Transverse colon (tissue), 4 donors: Measurements from ENCODE around the gene JARID2. TPM values are rescaled to one million over a fixed set of nuclear protein-coding genes. Genes with fewer than 3 reads are reported as not detected.

Experiments
- DNase-seq: peaks from one replicate; pipeline ENCODE4 v3.0.0-alpha.2; 2019
- H3K27ac ChIP-seq, 4 donors: fragments of 200-600 bp; sonication (generic); 2 replicates each; pipeline ENCODE4 v1.5.1; 2016 to 2018; ENCODE audit warnings: inconsistent platforms in 4 of 4
- H3K27me3 ChIP-seq: fragments of 200-600 bp; sonication (generic); 2 replicates; pipeline ENCODE4 v1.5.1; 2017; ENCODE audit warnings: inconsistent platforms
- H3K36me3 ChIP-seq, 4 donors: fragments of 200-600 bp; sonication (generic); 2 replicates each; pipeline ENCODE4 v1.5.1; 2017 to 2019; ENCODE audit warnings: inconsistent platforms in 4 of 4
- H3K4me1 ChIP-seq, 4 donors: fragments of 200-600 bp; sonication (generic); 2 replicates each; pipeline ENCODE4 v1.5.1; 2017 to 2020; ENCODE audit warnings: inconsistent platforms in 4 of 4
- H3K4me3 ChIP-seq, 4 donors: fragments of 200-600 bp; sonication (generic); 1 replicate in 1 of 4; 2 replicates in 3 of 4; pipeline versions ENCODE4 v1.5.1 to v1.6.1; 2017 to 2019; ENCODE audit warnings: inconsistent platforms in 4 of 4
- H3K9me3 ChIP-seq, 2 donors: fragments of 200-600 bp; sonication (generic); 2 replicates each; pipeline ENCODE4 v1.5.1; 2017 to 2019; ENCODE audit warnings: inconsistent platforms in 2 of 2
- EP300 ChIP-seq: sonication (generic); formaldehyde crosslinking; IDR thresholded peaks from one replicate; pipeline ENCODE4 v1.6.1; 2017; ENCODE audit warnings: antibody characterized with exemption, low read depth
- POLR2A ChIP-seq: fragments of 450-650 bp; IDR thresholded peaks from one replicate; pipeline ENCODE4 v1.6.1; 2016; ENCODE audit warnings: antibody characterized with exemption, mild to moderate bottlenecking, moderate library complexity
- POLR2AphosphoS5 ChIP-seq, 3 donors: sonication (generic); formaldehyde crosslinking; IDR thresholded peaks; one replicate each; pipeline ENCODE4 v1.6.1; 2016; ENCODE audit warnings: antibody characterized with exemption in 3 of 3
- WGBS, 2 donors: methylation state at CpG; one replicate each; pipeline ENCODE4 v1.1.5; 2018; ENCODE audit warnings: low coverage in 1 of 2; 5-methylcytosine and 5-hydroxymethylcytosine counted together
- in situ Hi-C, 4 donors: fragments of 200-750 bp; cut with MboI; loops; one replicate each; pipeline versions ENCODE4 v1.15.0 to v1.15.1; 2017; ENCODE audit warnings: low sequenced_read_pairs in 3 of 4, low pct_ligation_motif_present in 1 of 4, low pct_unique_long_range_greater_than_20kb in 1 of 4
- intact Hi-C: fragments of 100-400 bp; cut with DNase I; formaldehyde crosslinking; loops from one replicate; pipeline ENCODE4 v1.15.1; 2023; ENCODE audit warnings: low total_unique reads
- total RNA-seq, 4 donors: library from RNA; depleted of rRNA; stranded (reverse); fragments of >200 nt; gene quantifications; one replicate each; pipeline ENCODE4 v1.1.0, GENCODE V29; 2016
- TF ChIP-seq, protein P1 (sequence below), 5 experiments: fragments of 200-600 bp in 3 of 5; fragments of 450-650 bp in 2 of 5; sonication (generic) in 3 of 5; IDR thresholded peaks; 1 replicate in 2 of 5; 2 replicates in 3 of 5; pipeline ENCODE4 v1.5.1; 2016 to 2017; ENCODE audit warnings: antibody characterized with exemption in 5 of 5, inconsistent platforms in 3 of 5, mild to moderate bottlenecking in 2 of 5, moderate library complexity in 1 of 5

The JARID2 gene
- total RNA-seq, 4 donors from 2014 or later = 9.4 to 18.7 (median 10.9) TPM

DNA sequence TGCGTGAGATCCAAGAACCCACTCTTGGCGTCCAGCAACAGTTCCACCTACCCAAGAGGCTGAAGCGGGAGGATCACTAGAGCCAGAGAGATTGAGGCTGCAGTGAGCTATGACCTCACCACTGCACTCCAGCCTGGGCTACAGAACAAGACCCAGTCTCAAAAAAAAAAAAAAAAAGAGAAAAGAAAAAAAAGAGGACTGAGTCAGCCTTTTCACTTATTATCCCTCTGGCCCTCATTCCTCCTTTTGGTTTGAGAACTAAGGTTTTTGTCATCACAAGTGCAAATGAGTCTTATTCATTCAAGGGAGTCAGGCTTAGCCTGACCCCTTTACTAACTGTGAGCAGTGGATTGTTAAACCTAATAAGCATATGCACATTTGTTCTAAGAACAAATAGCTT lies 37.9 kb upstream of the JARID2 start:
- no peak for DNase-seq
- H3K9me3 ChIP-seq = no peaks in the 10 kb centered on the region
- intact Hi-C loops (no loop called here), in situ Hi-C loops (no loop called here)
- no peak overlapping the region for H3K4me3 ChIP-seq
- no peak overlapping the region for H3K27ac ChIP-seq
- H3K4me1 ChIP-seq = no peaks in the 10 kb centered on the region
- TF ChIP-seq EP300 = no peak
- TF ChIP-seq POLR2AphosphoS5 (IDR thresholded peaks at IDR 0.05) = no peak
- TF ChIP-seq, protein P1, sequence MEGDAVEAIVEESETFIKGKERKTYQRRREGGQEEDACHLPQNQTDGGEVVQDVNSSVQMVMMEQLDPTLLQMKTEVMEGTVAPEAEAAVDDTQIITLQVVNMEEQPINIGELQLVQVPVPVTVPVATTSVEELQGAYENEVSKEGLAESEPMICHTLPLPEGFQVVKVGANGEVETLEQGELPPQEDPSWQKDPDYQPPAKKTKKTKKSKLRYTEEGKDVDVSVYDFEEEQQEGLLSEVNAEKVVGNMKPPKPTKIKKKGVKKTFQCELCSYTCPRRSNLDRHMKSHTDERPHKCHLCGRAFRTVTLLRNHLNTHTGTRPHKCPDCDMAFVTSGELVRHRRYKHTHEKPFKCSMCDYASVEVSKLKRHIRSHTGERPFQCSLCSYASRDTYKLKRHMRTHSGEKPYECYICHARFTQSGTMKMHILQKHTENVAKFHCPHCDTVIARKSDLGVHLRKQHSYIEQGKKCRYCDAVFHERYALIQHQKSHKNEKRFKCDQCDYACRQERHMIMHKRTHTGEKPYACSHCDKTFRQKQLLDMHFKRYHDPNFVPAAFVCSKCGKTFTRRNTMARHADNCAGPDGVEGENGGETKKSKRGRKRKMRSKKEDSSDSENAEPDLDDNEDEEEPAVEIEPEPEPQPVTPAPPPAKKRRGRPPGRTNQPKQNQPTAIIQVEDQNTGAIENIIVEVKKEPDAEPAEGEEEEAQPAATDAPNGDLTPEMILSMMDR (IDR thresholded peaks at IDR 0.05) = no peak
- no peak for TF ChIP-seq POLR2A
- H3K36me3 ChIP-seq = no peaks in the 10 kb centered on the region
- 83% methylated on average over 3 of the region's 3 CpGs; no CpG with 5 or more reads in 1 of the 2 donors for WGBS, 2 donors
- H3K27me3 ChIP-seq = no peaks in the 10 kb centered on the region

DNA sequence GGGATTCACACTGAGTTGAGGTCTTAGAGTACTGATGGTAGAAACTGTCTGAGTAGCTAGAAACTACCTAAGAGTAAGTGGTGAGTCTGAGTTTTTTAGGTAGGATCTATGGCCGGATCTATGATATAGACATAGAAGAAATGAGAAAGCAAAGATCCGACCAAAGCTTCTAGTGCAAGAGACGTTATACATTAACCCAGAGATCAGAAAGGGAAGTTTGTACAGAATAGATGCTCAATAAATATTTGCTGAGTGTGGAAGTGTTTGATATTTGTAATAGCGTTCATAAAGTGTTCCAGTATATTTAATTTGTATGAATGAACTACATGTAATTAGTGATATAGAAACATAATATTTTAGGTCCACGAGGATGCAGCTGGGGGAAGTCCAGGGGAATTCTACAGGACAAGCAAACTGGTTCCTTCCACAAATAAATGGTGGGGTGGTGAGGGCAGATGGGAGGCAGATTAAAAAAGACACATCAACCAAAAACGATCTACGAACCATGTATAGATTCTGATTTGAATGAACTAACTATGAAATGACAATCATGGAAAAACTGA lies 31.9 kb upstream of the JARID2 start:
- Histone ChIP-seq H3K4me1 (no peaks in the 10 kb centered on the region), H3K27ac (no peak overlapping the region), H3K4me3 (no peak overlapping the region), H3K27me3 (no peaks in the 10 kb centered on the region), H3K36me3 (no peaks in the 10 kb centered on the region), H3K9me3 (no peaks in the 10 kb centered on the region)
- TF ChIP-seq EP300 (no peak), POLR2A (no peak), POLR2AphosphoS5 (IDR thresholded peaks at IDR 0.05) (no peak)
- TF ChIP-seq, protein P1 (IDR thresholded peaks at IDR 0.05) = no peak
- DNase-seq = no peak
- in situ Hi-C loops = no loop called here
- 50 to 62% methylated on average over 7 of the region's 7 CpGs for WGBS, 2 donors
- intact Hi-C loops = no loop called here

- Histone ChIP-seq H3K27ac (no peak overlapping the region), H3K4me1 (no peaks in the 10 kb centered on the region), H3K4me3 (no peak overlapping the region), H3K36me3 (no peaks in the 10 kb centered on the region), H3K9me3 (no peaks in the 10 kb centered on the region), H3K27me3 (no peaks in the 10 kb centered on the region)
- 95 to 100% methylated on average over 9 to 18 of the region's 18 CpGs for WGBS, 2 donors
- intact Hi-C loops (no loop called here), in situ Hi-C loops (no loop called here)
- DNase-seq = no peak
- TF ChIP-seq POLR2AphosphoS5 (IDR thresholded peaks at IDR 0.05) = no peak
- TF ChIP-seq, protein P1 (IDR thresholded peaks at IDR 0.05) = no peak
- TF ChIP-seq EP300 = no peak
- TF ChIP-seq POLR2A = no peak
These were observed 27.5 kb upstream of the JARID2 start for GRCh38 chr6:15218401-15218800.

GRCh38 chr6:15220062-15220461 lies 25.8 kb upstream of the JARID2 start:
- Histone ChIP-seq H3K4me3 (no peak overlapping the region), H3K27me3 (no peaks in the 10 kb centered on the region), H3K27ac (no peak overlapping the region), H3K4me1 (no peaks in the 10 kb centered on the region), H3K36me3 (no peaks in the 10 kb centered on the region), H3K9me3 (no peaks in the 10 kb centered on the region)
- WGBS, 2 donors = 86% methylated on average over 2 of the region's 2 CpGs; no CpG with 5 or more reads in 1 of the 2 donors
- intact Hi-C loops (no loop called here), in situ Hi-C loops (no loop called here)
- TF ChIP-seq POLR2A (no peak), EP300 (no peak)
- TF ChIP-seq, protein P1 (IDR thresholded peaks at IDR 0.05) = no peak
- no peak for DNase-seq
